ENCODE measurements around the gene OR13A1.

Gene OR13A1

DNA sequence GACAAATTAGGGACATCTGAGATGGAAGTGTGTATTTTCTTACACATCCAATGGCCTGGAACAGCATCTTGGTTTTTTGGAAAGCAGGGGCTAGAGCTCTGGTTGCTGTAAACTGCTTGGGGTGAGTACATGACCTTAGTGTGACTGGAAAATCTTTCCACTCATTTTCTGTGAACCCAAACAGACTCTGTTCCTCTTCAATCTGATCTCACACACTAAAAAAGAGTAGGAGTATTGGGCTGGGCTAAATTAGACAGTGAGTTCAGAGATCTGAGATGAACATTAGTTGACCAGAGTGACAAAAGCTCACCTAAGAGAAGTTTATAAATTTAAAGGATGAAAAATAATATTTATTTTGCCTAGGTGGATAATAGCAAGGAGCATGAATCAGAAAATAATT is 59.2 kb downstream of the OR13A1 start:
- in situ Hi-C loops (cut with MboI; ENCODE audit: low sequenced_read_pairs, unreplicated experiment) = loop anchor here (10.0 kb wide), 1 partner anchor 209 kb away; no protein-coding TSS in a partner anchor

DNA sequence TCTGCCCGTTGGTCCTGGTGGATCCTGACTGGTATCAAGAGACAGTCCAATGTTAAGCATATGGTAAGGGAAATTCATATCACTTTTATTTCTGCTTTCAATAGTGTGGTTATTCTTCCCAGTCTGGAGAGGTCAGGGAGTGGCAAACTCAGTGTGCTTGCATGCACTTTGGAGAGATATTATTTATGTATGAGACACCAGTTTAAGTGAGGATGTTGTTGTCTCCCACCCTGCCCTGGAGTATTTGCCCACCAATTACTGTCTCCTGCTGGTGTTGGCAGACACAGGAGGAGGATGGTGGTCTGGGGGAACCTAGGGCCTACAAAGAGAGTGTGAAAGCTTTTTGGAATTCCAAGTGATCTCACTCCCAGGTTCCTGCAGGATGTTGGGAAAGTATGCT is 59.7 kb downstream of the OR13A1 start:
- TF ChIP-seq, protein P1, sequence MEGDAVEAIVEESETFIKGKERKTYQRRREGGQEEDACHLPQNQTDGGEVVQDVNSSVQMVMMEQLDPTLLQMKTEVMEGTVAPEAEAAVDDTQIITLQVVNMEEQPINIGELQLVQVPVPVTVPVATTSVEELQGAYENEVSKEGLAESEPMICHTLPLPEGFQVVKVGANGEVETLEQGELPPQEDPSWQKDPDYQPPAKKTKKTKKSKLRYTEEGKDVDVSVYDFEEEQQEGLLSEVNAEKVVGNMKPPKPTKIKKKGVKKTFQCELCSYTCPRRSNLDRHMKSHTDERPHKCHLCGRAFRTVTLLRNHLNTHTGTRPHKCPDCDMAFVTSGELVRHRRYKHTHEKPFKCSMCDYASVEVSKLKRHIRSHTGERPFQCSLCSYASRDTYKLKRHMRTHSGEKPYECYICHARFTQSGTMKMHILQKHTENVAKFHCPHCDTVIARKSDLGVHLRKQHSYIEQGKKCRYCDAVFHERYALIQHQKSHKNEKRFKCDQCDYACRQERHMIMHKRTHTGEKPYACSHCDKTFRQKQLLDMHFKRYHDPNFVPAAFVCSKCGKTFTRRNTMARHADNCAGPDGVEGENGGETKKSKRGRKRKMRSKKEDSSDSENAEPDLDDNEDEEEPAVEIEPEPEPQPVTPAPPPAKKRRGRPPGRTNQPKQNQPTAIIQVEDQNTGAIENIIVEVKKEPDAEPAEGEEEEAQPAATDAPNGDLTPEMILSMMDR (IDR thresholded peaks at IDR 0.05; ENCODE audit: borderline replicate concordance, control extremely low read depth, extremely low read depth, insufficient read depth, missing control alignments) = no peak
- in situ Hi-C loops (cut with MboI; ENCODE audit: low sequenced_read_pairs, unreplicated experiment) = loop anchor here (10.0 kb wide), 1 partner anchor 209 kb away; no protein-coding TSS in a partner anchor
- no peak for DNase-seq (ENCODE audit: low spot score)

More for the DNA sequence above, 59.2 kb downstream of the OR13A1 start:
- TF ChIP-seq, protein P1 (IDR thresholded peaks at IDR 0.05; ENCODE audit: borderline replicate concordance, control extremely low read depth, extremely low read depth, insufficient read depth, missing control alignments) = no peak
- DNase-seq (ENCODE audit: low spot score) = no peak

DNA sequence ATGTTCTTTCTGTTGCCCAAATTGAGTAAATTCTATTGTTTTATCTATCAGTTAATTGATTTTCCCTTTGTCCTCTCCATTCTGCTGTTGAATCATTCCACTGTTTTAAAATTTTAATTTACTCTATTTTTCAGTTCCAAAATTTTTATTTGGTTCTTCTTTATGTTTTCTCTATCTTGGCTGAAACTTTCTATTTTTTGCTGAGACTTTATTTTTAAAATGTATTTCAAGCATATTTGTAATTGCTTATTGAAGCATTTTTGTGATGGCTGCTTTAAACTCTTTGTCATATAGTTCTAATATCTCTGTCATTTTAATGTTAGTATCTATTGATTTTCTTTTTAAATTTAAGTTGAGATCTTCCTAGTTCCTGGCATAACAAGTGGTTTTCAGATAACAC is 60.5 kb downstream of the OR13A1 start:
- in situ Hi-C loops (cut with MboI; ENCODE audit: low sequenced_read_pairs, unreplicated experiment) = loop anchor here (10.0 kb wide), 1 partner anchor 210 kb away; no protein-coding TSS in a partner anchor
- no peak for DNase-seq (ENCODE audit: low spot score)

DNA sequence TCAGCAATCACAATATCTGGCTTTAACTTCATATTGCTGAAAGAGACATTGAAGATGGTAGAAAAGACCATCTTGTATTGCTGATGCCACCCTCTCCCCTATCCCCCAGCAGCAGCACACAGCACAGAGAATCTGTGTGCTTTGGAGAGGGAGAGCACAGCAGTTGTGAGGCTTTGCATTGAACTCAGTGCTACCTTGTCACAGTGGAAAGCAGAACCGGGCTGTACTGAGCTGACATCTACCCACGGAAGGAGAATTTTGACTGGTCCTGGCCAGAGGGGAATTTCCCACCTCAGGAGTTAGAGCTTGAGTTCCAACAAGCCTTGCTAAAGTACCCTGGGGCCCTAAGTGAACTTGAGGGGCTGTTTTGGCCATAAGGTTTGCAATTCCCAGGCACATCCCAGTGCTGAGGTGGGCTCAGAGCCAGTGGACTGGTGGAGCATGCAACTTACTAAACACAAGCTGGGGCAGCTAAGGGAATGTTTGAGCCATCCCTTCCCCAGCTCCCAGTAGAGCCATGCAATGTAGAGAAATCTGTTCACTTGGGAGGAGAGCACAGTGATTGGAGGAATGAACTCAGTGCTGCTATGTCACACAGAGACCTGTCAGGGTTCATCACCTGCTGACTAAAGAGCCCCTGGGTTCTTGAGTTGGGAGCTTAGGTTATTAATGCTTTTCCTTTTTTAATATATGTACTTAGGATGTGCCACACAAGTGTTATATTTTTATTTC is 62.1 kb downstream of the OR13A1 start:
- in situ Hi-C loops (cut with MboI; ENCODE audit: low sequenced_read_pairs, unreplicated experiment) = loop anchor here (10.0 kb wide), 1 partner anchor 211 kb away; no protein-coding TSS in a partner anchor
- TF ChIP-seq, protein P1 (IDR thresholded peaks at IDR 0.05; ENCODE audit: borderline replicate concordance, control extremely low read depth, extremely low read depth, insufficient read depth, missing control alignments) = no peak

More for the DNA sequence above, 60.5 kb downstream of the OR13A1 start:
- TF ChIP-seq, protein P1 (IDR thresholded peaks at IDR 0.05; ENCODE audit: borderline replicate concordance, control extremely low read depth, extremely low read depth, insufficient read depth, missing control alignments) = no peak

More for the DNA sequence above, 62.1 kb downstream of the OR13A1 start:
- DNase-seq (ENCODE audit: low spot score) = peak; percentile 31

All from GM13976 (cell line).